ENCODE measurements around the gene SLC28A2. TPM values are rescaled to one million over a fixed set of nuclear protein-coding genes. Genes with fewer than 3 reads are reported as not detected.
"Not testable (repeated sequence)": the region's sequence is repeated elsewhere in the genome, so short reads cannot be mapped to it uniquely, and the experiment has no call there.

The SLC28A2 gene
- total RNA-seq, 2 donors from 2014 or later: 2.3 TPM; not detected in 1

DNA sequence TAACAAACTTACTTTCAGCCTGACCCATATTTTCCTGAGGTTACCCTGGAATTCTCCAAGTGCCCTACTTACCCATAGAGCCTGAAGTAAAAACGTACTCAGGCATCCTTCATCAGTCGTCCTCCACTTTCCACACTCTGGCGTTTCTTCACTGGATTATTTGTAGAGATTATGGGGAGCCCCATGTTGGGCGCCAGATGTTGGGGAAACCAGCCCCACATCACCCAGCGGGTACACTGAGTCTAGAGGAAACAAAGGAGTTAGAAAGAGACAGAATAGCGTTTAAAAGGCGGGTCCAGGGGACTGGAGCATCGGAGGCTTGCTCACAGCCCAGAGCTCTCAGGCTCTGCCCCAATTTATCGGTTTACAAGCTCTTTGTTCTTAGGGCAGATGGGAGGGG lies 9.7 kb upstream of the SLC28A2 start:
- no peak for DNase-seq
- Histone ChIP-seq H3K27me3 (no peaks in the 10 kb centered on the region), H3K9me3 (peaks cover 0 to 32% (median 0%) of the 10 kb centered on the region in 3 donors), H3K4me3 (no peak overlapping the region), H3K4me1 (no peaks in the 10 kb centered on the region), H3K27ac (no peak overlapping the region), H3K36me3 (replicated peaks in 1 of 2; ENCODE audit: insufficient read depth in 1 of 2, low read depth in 2 of 2) (no peaks in the 10 kb centered on the region)
- TF ChIP-seq, protein P1, sequence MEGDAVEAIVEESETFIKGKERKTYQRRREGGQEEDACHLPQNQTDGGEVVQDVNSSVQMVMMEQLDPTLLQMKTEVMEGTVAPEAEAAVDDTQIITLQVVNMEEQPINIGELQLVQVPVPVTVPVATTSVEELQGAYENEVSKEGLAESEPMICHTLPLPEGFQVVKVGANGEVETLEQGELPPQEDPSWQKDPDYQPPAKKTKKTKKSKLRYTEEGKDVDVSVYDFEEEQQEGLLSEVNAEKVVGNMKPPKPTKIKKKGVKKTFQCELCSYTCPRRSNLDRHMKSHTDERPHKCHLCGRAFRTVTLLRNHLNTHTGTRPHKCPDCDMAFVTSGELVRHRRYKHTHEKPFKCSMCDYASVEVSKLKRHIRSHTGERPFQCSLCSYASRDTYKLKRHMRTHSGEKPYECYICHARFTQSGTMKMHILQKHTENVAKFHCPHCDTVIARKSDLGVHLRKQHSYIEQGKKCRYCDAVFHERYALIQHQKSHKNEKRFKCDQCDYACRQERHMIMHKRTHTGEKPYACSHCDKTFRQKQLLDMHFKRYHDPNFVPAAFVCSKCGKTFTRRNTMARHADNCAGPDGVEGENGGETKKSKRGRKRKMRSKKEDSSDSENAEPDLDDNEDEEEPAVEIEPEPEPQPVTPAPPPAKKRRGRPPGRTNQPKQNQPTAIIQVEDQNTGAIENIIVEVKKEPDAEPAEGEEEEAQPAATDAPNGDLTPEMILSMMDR (IDR thresholded peaks at IDR 0.05): no peak
- TF ChIP-seq POLR2A (IDR thresholded peaks at IDR 0.05): no peak
- WGBS, 2 donors: 52 to 71% methylated on average over 9 of the region's 9 CpGs
- no peak for ATAC-seq
- intact Hi-C loops (cut with DNase I): no loop called here

DNA sequence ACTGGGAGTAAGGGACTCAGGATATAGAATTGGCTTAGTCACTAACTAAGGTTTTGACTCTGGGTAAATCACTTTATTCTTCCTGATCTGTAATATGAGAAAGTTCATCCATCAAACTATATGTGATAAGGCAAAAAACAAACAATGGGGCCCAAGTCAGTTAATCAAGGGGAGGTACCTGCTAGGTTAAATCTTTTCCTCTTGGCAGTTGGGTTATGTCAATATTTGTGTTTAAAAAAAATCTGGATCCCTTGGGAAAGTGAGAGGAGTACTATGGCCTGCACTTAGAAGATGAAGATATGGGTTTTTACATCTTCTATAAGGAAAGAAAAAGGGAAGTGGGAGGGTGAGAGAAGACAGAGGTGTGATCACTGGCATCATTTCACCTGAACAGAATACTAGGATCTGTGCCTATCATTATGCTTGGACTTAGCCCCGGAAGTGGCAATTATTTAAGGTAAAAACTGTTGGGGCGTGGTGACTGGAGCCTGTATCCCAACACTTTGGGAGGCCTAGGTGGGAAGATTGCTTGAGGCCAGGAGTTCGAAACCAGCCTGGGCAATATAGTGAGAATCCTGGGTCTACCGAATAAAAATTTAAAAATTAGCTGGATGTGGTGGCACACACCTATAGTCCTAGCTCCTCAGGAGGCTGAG lies 2.8 kb upstream of the SLC28A2 start:
- H3K4me1 ChIP-seq: peaks cover 9% of the 10 kb centered on the region
- peak overlapping the region in 2 of 4 donors; percentile 23 to 29 for H3K27ac ChIP-seq
- no peaks in the 10 kb centered on the region for H3K36me3 ChIP-seq (replicated peaks in 1 of 2; ENCODE audit: insufficient read depth in 1 of 2, low read depth in 2 of 2)
- H3K27me3 ChIP-seq: no peaks in the 10 kb centered on the region
- H3K4me3 ChIP-seq: no peak overlapping the region
- DNase-seq (peak in 1 of 4 donors; percentile 42), ATAC-seq (peak; percentile 71)
- no peak for TF ChIP-seq POLR2A (IDR thresholded peaks at IDR 0.05)
- TF ChIP-seq, protein P1 (IDR thresholded peaks at IDR 0.05): no peak
- intact Hi-C loops (cut with DNase I): no loop called here
- WGBS, 2 donors: 70 to 73% methylated on average over 4 of the region's 4 CpGs
- H3K9me3 ChIP-seq: no peaks in the 10 kb centered on the region

DNA sequence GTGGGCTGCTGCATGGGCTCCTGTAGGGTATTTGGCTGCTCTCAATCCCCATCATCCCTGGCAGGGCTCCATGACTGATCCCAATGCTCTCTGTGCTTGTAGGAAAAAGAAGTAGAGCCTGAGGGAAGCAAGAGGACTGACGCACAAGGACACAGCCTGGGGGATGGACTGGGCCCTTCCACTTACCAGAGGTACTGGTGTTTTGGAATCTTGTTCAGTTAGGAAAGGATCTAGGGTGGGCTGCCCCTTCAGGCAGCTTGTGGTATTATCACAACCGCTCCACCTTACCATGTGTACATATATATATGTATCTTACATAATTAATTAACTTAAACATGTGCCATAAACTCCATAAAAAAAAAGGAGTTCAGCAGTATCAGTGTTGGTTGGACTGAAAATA lies 1.3 kb downstream of the SLC28A2 start:
- no peaks in the 10 kb centered on the region for H3K36me3 ChIP-seq (replicated peaks in 1 of 2; ENCODE audit: insufficient read depth in 1 of 2, low read depth in 2 of 2)
- TF ChIP-seq POLR2A (IDR thresholded peaks at IDR 0.05): no peak
- TF ChIP-seq, protein P1 (IDR thresholded peaks at IDR 0.05): no peak
- no peak overlapping the region for H3K27ac ChIP-seq
- H3K4me3 ChIP-seq: no peak overlapping the region
- no peak for ATAC-seq
- 84 to 100% methylated on average over 2 of the region's 2 CpGs for WGBS, 2 donors
- H3K9me3 ChIP-seq: no peaks in the 10 kb centered on the region
- DNase-seq: no peak
- intact Hi-C loops (cut with DNase I): no loop called here
- no peaks in the 10 kb centered on the region for H3K27me3 ChIP-seq
- peaks cover 9% of the 10 kb centered on the region for H3K4me1 ChIP-seq

DNA sequence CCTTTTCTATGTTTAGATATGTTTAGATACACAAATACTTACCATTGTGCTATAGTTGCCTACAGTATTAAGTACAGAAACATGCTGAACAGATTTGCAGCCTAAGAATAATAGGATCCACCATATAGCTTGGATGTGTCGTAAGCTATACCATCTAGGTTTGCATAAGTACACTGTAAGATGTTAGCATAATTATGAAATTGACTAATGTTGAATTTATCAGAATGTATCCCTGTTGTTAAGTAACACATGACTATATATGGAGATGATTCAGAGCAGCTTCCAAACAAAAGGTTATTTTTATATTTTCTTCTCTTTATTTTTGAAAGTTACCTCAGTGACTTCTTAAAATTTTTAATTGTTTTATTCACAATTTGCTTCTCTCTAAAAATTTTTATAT lies 2.4 kb downstream of the SLC28A2 start:
- intact Hi-C loops (cut with DNase I): no loop called here
- Histone ChIP-seq H3K27ac (no peak overlapping the region), H3K4me1 (peaks cover 1% of the 10 kb centered on the region), H3K27me3 (no peaks in the 10 kb centered on the region), H3K36me3 (replicated peaks in 1 of 2; ENCODE audit: insufficient read depth in 1 of 2, low read depth in 2 of 2) (no peaks in the 10 kb centered on the region), H3K4me3 (no peak overlapping the region), H3K9me3 (no peaks in the 10 kb centered on the region)
- ATAC-seq (no peak), DNase-seq (no peak)
- no peak for TF ChIP-seq POLR2A (IDR thresholded peaks at IDR 0.05)
- TF ChIP-seq, protein P1 (IDR thresholded peaks at IDR 0.05): no peak
- 97 to 100% methylated on average over 1 of the region's 1 CpG for WGBS, 2 donors

DNA sequence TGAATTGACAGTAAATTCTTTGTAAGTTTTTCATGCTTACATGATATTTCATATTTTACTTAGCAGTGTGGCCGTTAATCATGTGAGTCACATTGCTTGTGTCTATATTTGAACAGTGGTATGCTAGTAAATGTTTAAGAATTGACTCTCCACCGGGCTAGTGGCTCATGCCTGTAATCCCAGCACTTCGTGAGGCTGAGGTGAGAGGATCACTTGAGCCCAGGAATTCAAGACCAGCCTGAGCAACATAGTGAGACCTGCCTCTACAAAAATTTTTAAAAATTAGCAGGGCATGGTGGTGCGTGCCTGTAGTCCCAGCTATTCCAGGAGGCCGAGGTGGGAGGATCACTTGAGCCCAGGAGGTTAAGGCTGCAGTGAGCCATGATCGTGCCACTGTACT lies 2.8 kb downstream of the SLC28A2 start:
- H3K27me3 ChIP-seq; intact Hi-C loops (cut with DNase I); ATAC-seq; H3K36me3 ChIP-seq (replicated peaks in 1 of 2; ENCODE audit: insufficient read depth in 1 of 2, low read depth in 2 of 2); H3K9me3 ChIP-seq; H3K4me1 ChIP-seq; H3K27ac ChIP-seq; H3K4me3 ChIP-seq: not testable (repeated sequence)
- WGBS, 2 donors: 41 to 44% methylated on average over 6 of the region's 6 CpGs
- peak in 2 of 4 donors; percentile 14 to 26 for DNase-seq
